ENCODE results near the gene TACR1. TPM values are rescaled to one million over a fixed set of nuclear protein-coding genes. Genes with fewer than 3 reads are reported as not detected.

Gene TACR1
- total and polyA plus RNA-seq, 2 of the 13 experiments (the other 11 are each of a cell fraction or from before 2014, with no cell fraction given), result not detected

DNA sequence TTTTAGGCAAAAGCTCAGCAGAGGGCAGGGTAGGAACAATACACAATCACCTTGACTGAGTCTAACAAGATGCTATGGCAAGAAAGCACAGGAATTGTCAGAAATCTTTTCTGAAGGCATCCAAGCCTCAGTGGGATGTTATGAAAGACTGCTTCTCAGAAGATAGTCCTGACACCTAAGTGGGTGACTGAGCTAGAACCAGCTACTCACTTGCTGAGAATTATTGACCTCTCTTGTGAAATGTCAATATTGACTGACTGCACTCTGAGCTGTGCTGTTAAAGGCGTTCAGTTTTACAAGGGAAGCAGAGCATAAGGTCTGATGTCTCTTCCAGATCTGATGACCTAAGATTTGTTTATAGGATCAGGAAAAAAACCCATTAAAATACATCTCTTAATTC lies 46.1 kb downstream of the TACR1 start (continued):
- TF ChIP-seq, protein P1, sequence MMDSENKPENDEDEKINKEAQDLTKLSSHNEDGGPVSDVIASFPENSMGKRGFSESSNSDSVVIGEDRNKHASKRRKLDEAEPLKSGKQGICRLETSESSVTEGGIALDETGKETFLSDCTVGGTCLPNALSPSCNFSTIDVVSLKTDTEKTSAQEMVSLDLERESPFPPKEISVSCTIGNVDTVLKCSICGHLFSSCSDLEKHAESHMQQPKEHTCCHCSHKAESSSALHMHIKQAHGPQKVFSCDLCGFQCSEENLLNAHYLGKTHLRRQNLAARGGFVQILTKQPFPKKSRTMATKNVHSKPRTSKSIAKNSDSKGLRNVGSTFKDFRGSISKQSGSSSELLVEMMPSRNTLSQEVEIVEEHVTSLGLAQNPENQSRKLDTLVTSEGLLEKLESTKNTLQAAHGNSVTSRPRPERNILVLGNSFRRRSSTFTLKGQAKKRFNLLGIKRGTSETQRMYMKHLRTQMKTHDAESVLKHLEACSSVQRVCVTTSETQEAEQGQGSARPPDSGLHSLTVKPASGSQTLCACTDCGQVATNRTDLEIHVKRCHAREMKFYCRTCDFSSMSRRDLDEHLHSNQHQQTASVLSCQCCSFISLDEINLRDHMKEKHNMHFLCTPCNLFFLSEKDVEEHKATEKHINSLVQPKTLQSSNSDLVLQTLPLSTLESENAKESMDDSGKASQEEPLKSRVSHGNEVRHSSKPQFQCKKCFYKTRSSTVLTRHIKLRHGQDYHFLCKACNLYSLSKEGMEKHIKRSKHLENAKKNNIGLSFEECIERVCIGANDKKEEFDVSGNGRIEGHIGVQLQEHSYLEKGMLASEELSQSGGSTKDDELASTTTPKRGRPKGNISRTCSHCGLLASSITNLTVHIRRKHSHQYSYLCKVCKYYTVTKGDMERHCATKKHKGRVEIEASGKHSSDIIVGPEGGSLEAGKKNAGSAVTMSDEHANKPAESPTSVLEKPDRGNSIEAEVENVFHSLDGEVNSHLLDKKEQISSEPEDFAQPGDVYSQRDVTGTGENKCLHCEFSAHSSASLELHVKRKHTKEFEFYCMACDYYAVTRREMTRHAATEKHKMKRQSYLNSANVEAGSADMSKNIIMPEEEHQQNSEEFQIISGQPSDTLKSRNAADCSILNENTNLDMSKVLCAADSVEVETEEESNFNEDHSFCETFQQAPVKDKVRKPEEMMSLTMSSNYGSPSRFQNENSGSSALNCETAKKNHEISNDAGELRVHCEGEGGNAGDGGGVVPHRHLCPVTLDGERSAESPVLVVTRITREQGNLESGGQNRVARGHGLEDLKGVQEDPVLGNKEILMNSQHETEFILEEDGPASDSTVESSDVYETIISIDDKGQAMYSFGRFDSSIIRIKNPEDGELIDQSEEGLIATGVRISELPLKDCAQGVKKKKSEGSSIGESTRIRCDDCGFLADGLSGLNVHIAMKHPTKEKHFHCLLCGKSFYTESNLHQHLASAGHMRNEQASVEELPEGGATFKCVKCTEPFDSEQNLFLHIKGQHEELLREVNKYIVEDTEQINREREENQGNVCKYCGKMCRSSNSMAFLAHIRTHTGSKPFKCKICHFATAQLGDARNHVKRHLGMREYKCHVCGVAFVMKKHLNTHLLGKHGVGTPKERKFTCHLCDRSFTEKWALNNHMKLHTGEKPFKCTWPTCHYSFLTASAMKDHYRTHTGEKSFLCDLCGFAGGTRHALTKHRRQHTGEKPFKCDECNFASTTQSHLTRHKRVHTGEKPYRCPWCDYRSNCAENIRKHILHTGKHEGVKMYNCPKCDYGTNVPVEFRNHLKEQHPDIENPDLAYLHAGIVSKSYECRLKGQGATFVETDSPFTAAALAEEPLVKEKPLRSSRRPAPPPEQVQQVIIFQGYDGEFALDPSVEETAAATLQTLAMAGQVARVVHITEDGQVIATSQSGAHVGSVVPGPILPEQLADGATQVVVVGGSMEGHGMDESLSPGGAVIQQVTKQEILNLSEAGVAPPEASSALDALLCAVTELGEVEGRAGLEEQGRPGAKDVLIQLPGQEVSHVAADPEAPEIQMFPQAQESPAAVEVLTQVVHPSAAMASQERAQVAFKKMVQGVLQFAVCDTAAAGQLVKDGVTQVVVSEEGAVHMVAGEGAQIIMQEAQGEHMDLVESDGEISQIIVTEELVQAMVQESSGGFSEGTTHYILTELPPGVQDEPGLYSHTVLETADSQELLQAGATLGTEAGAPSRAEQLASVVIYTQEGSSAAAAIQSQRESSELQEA (CRISPR knock-in tag; IDR thresholded peaks at IDR 0.05; ENCODE audit: not compliant biosample characterization), result no peak
- TF ChIP-seq ZNF362 (CRISPR knock-in tag; IDR thresholded peaks at IDR 0.05; ENCODE audit: borderline replicate concordance) (peak; percentile 67; the same call in 1 of the 2 replicates), ZNF24 (IDR thresholded peaks at IDR 0.05) (no peak), PRPF4 (IDR thresholded peaks at IDR 0.05; ENCODE audit: low read depth, low read length, poor library complexity, severe bottlenecking) (no peak), SAP130 (CRISPR knock-in tag; IDR thresholded peaks at IDR 0.05; ENCODE audit: low read depth) (peak; percentile 82), PREB (CRISPR knock-in tag; IDR thresholded peaks at IDR 0.05) (no peak), TFDP2 (CRISPR knock-in tag; IDR thresholded peaks at IDR 0.05) (no peak), ZBTB3 (CRISPR knock-in tag; IDR thresholded peaks at IDR 0.05; ENCODE audit: borderline replicate concordance, low read depth) (no peak; the same call in 1 of the 2 replicates), BRCA1 (CRISPR knock-in tag; IDR thresholded peaks at IDR 0.05) (peak; percentile 91; the same call in 1 of the 2 replicates), ZNF329 (CRISPR knock-in tag; IDR thresholded peaks at IDR 0.05; ENCODE audit: low read depth) (no peak), SPEN (CRISPR knock-in tag; IDR thresholded peaks at IDR 0.05; ENCODE audit: low read depth) (peak; percentile 78)
- TF ChIP-seq, protein P2, sequence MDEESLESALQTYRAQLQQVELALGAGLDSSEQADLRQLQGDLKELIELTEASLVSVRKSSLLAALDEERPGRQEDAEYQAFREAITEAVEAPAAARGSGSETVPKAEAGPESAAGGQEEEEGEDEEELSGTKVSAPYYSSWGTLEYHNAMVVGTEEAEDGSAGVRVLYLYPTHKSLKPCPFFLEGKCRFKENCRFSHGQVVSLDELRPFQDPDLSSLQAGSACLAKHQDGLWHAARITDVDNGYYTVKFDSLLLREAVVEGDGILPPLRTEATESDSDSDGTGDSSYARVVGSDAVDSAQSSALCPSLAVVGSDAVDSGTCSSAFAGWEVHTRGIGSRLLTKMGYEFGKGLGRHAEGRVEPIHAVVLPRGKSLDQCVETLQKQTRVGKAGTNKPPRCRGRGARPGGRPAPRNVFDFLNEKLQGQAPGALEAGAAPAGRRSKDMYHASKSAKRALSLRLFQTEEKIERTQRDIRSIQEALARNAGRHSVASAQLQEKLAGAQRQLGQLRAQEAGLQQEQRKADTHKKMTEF (CRISPR knock-in tag; IDR thresholded peaks at IDR 0.05), result peak; percentile 84
- TF ChIP-seq, protein P3, sequence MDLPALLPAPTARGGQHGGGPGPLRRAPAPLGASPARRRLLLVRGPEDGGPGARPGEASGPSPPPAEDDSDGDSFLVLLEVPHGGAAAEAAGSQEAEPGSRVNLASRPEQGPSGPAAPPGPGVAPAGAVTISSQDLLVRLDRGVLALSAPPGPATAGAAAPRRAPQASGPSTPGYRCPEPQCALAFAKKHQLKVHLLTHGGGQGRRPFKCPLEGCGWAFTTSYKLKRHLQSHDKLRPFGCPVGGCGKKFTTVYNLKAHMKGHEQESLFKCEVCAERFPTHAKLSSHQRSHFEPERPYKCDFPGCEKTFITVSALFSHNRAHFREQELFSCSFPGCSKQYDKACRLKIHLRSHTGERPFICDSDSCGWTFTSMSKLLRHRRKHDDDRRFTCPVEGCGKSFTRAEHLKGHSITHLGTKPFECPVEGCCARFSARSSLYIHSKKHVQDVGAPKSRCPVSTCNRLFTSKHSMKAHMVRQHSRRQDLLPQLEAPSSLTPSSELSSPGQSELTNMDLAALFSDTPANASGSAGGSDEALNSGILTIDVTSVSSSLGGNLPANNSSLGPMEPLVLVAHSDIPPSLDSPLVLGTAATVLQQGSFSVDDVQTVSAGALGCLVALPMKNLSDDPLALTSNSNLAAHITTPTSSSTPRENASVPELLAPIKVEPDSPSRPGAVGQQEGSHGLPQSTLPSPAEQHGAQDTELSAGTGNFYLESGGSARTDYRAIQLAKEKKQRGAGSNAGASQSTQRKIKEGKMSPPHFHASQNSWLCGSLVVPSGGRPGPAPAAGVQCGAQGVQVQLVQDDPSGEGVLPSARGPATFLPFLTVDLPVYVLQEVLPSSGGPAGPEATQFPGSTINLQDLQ (CRISPR knock-in tag; IDR thresholded peaks at IDR 0.05), result no peak
